ENCODE data around the gene COPS7B. TPM values are rescaled to one million over a fixed set of nuclear protein-coding genes. Genes with fewer than 3 reads are reported as not detected.
A peak's percentile ranks its signal among the peaks of the same experiment; 100 is the strongest.

Gene COPS7B
- total and polyA plus RNA-seq, 12 donors: 20.8 to 48.6 (median 36.1) TPM

- Histone ChIP-seq H3K9me3 (replicated peaks in 1 of 3) (no peaks in the 10 kb centered on the region), H3K4me1 (replicated peaks in 1 of 2) (peaks cover 16 to 37% of the 10 kb centered on the region in 2 donors), H3K27me3 (no peaks in the 10 kb centered on the region), H3K36me3 (replicated peaks in 1 of 2) (peaks cover 0 to 31% of the 10 kb centered on the region in 2 donors), H3K4me3 (no peak overlapping the region), H3K27ac (peak overlapping the region; percentile 29 to 87 (median 74))
- 26 to 35% (median 32%) methylated on average over 6 of the region's 6 CpGs for WGBS, 4 donors
- peak; percentile 81 to 92 (median 89) for DNase-seq
- peak; percentile 58 to 78 (median 72) for TF ChIP-seq CTCF (IDR thresholded peaks at IDR 0.05)
- TF ChIP-seq POLR2A (IDR thresholded peaks at IDR 0.05): no peak
- intact Hi-C loops (cut with DNase I): no loop called here
Measured at GRCh38 chr2:231800493-231801091, 14.3 kb downstream of the COPS7B start.

- TF ChIP-seq CTCF (IDR thresholded peaks at IDR 0.05) (no peak), POLR2A (IDR thresholded peaks at IDR 0.05) (no peak)
- H3K36me3 ChIP-seq (replicated peaks in 1 of 2): peaks cover 0 to 37% of the 10 kb centered on the region in 2 donors
- WGBS, 4 donors: 53 to 70% (median 61%) methylated on average over 9 of the region's 9 CpGs
- H3K4me3 ChIP-seq: no peak overlapping the region
- peaks cover 16 to 32% of the 10 kb centered on the region in 2 donors for H3K4me1 ChIP-seq (replicated peaks in 1 of 2)
- intact Hi-C loops (cut with DNase I): no loop called here
- H3K9me3 ChIP-seq (replicated peaks in 1 of 3): no peaks in the 10 kb centered on the region
- no peaks in the 10 kb centered on the region for H3K27me3 ChIP-seq
- peak overlapping the region in 4 of 5 donors; percentile 6 to 87 (median 36) for H3K27ac ChIP-seq
- peak; percentile 42 to 75 (median 62) for DNase-seq
Measured at GRCh38 chr2:231803501-231804138, 17.4 kb downstream of the COPS7B start.

- H3K4me3 ChIP-seq: no peak overlapping the region
- 82 to 90% (median 86%) methylated on average over 2 of the region's 2 CpGs for WGBS, 4 donors
- intact Hi-C loops (cut with DNase I): no loop called here
Measured at GRCh38 chr2:231807020-231807419, 20.8 kb downstream of the COPS7B start.

More at GRCh38 chr2:231807020-231807419, 20.8 kb downstream of the COPS7B start:
- TF ChIP-seq POLR2A (IDR thresholded peaks at IDR 0.05) (no peak), CTCF (IDR thresholded peaks at IDR 0.05) (no peak)
- DNase-seq: no peak
- H3K27me3 ChIP-seq: no peaks in the 10 kb centered on the region
- H3K9me3 ChIP-seq (replicated peaks in 1 of 3): no peaks in the 10 kb centered on the region
- peaks cover 0 to 21% of the 10 kb centered on the region in 2 donors for H3K4me1 ChIP-seq (replicated peaks in 1 of 2)
- H3K36me3 ChIP-seq (replicated peaks in 1 of 2): peaks cover 0 to 53% of the 10 kb centered on the region in 2 donors
- no peak overlapping the region for H3K27ac ChIP-seq
